ENCODE results near the gene SAMHD1. TPM values are rescaled to one million over a fixed set of nuclear protein-coding genes. Genes with fewer than 3 reads are reported as not detected.
A peak's percentile ranks its signal among the peaks of the same experiment; 100 is the strongest.

The SAMHD1 gene
- total and polyA plus RNA-seq, 2 donors (not counting 1 experiment from before 2014, with no cell fraction given) = 7.9 to 12.8 TPM

DNA sequence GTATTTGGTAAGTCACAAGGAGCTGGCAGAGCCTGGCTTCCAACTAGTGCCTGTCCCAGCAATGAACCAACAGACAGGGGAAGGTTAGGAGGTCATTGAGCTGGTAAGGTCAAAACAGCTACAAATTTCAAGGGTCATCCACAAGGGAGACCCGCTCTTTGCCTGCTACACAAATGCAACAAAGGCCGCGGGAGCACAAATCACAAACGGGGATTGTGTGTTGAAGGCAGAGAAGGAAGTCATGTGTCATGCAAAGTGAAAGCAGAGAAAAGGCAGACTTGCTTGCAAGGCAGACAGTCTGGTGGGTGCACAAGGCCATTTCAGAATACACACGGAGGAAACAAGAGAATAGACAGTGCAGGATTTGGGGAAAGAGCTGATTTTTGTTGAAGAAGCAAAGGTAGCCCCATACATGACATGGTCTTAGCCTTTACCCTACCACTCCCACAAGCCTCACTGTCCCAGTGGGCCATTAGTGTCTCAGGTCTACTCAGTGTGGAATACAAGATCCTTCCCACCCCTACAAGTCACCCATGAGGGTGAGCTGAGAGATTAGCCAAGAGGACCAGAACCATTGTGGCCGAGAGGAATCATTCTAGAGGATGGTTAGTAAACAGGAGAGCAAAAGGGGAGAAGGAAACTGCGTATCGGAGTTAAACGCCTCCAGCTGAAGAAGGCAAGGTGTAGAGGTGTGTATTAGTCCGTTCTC is 18.1 kb upstream of the SAMHD1 start:
- H3K9ac ChIP-seq (ENCODE audit: low read length) = peak overlapping the region; percentile 5
- TF ChIP-seq EZH2 (IDR thresholded peaks at IDR 0.05; ENCODE audit: borderline replicate concordance, insufficient read depth, low read depth, low read length, poor library complexity, severe bottlenecking) = no peak
- TF ChIP-seq, protein P1, sequence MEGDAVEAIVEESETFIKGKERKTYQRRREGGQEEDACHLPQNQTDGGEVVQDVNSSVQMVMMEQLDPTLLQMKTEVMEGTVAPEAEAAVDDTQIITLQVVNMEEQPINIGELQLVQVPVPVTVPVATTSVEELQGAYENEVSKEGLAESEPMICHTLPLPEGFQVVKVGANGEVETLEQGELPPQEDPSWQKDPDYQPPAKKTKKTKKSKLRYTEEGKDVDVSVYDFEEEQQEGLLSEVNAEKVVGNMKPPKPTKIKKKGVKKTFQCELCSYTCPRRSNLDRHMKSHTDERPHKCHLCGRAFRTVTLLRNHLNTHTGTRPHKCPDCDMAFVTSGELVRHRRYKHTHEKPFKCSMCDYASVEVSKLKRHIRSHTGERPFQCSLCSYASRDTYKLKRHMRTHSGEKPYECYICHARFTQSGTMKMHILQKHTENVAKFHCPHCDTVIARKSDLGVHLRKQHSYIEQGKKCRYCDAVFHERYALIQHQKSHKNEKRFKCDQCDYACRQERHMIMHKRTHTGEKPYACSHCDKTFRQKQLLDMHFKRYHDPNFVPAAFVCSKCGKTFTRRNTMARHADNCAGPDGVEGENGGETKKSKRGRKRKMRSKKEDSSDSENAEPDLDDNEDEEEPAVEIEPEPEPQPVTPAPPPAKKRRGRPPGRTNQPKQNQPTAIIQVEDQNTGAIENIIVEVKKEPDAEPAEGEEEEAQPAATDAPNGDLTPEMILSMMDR (IDR thresholded peaks at IDR 0.05) = no peak
- no peak overlapping the region for H3K4me3 Mint-ChIP-seq
- no peaks in the 10 kb centered on the region for H4K20me1 ChIP-seq (ENCODE audit: control insufficient read depth, insufficient read depth, low read length, poor library complexity, severe bottlenecking)
- H3K9me3 Mint-ChIP-seq (ENCODE audit: insufficient read depth) = no peaks in the 10 kb centered on the region
- H3K4me1 Mint-ChIP-seq = peaks cover 9% of the 10 kb centered on the region
- no peak for DNase-seq
- H3K4me1 ChIP-seq (ENCODE audit: control insufficient read depth in 2 of 2, insufficient read depth in 2 of 2, low read length in 2 of 2) = peaks cover 10 to 17% of the 10 kb centered on the region in 2 donors
- no peaks in the 10 kb centered on the region for H3K36me3 ChIP-seq (replicated peaks in 1 of 2; ENCODE audit: control extremely low read depth in 1 of 2, control insufficient read depth in 1 of 2, extremely low read depth in 1 of 2, insufficient read depth in 2 of 2, low read length in 1 of 2)
- H3K27me3 Mint-ChIP-seq = no peaks in the 10 kb centered on the region
- ATAC-seq (ENCODE audit: low read depth) = no peak
- peak overlapping the region; percentile 31 for H3K4me2 ChIP-seq (replicated peaks; ENCODE audit: low read depth, low read length, poor library complexity, severe bottlenecking)
- no peak overlapping the region for H3K4me3 ChIP-seq (ENCODE audit: control extremely low read depth in 1 of 5, extremely low read depth in 1 of 5, insufficient read depth in 1 of 5, low read depth in 2 of 5, low read length in 4 of 5)
- peak overlapping the region in 1 of 2 donors; percentile 27 for H3K27ac ChIP-seq (ENCODE audit: low read length in 2 of 2)
- WGBS (ENCODE audit: insufficient coverage) = 72% methylated on average over 9 of the region's 10 CpGs
- no peaks in the 10 kb centered on the region for H3K27me3 ChIP-seq (replicated peaks in 1 of 4; ENCODE audit: control extremely low read depth in 1 of 4, control insufficient read depth in 3 of 4, insufficient read depth in 4 of 4, low read length in 3 of 4)
- intact Hi-C loops (cut with micrococcal nuclease) = no loop called here
- POLR2A ChIA-PET = no interaction called here
- no peak overlapping the region for H3K27ac Mint-ChIP-seq
- H3K9me3 ChIP-seq (ENCODE audit: control extremely low read depth in 1 of 3, control insufficient read depth in 2 of 3, insufficient read depth in 1 of 3, low read length in 2 of 3) = no peaks in the 10 kb centered on the region
- H3K79me2 ChIP-seq (ENCODE audit: control insufficient read depth, insufficient read depth, low read length) = no peaks in the 10 kb centered on the region
- CTCF ChIA-PET = interaction anchor here (0.6 kb wide), 1 partner anchor 81 kb away, joined by 3 read pairs; no protein-coding TSS in a partner anchor
- peak overlapping the region; percentile 51 for H2AFZ ChIP-seq (ENCODE audit: insufficient read depth, low read depth, low read length, poor library complexity, severe bottlenecking)

DNA sequence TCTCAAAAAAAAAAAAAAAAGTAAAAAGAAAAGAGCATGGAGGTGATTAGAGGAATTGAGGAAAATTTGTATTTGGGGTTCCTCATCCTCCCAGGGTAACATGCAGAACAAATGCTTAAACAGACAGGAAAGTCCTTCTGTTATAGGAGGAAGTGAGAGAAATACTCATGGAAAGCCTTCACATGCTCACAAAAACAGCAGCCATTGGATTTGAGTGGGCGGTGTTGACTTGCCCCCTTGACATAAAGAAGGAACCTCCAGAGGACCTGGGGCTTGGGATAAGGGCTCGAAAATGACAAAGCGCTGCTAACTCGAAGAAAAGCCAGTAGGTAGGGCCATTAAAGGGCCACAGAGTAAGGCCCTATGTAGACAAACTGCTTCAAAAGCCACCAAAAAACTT is 17.5 kb upstream of the SAMHD1 start:
- intact Hi-C loops (cut with micrococcal nuclease) = no loop called here
- H3K4me3 Mint-ChIP-seq = no peak overlapping the region
- Histone ChIP-seq H3K4me1 (ENCODE audit: control insufficient read depth in 2 of 2, insufficient read depth in 2 of 2, low read length in 2 of 2) (peaks cover 10 to 11% of the 10 kb centered on the region in 2 donors), H3K27ac (ENCODE audit: low read length in 2 of 2) (peak overlapping the region in 1 of 2 donors; percentile 27), H3K27me3 (replicated peaks in 1 of 4; ENCODE audit: control extremely low read depth in 1 of 4, control insufficient read depth in 3 of 4, insufficient read depth in 4 of 4, low read length in 3 of 4) (no peaks in the 10 kb centered on the region), H3K4me2 (replicated peaks; ENCODE audit: low read depth, low read length, poor library complexity, severe bottlenecking) (peak overlapping the region; percentile 31), H3K36me3 (replicated peaks in 1 of 2; ENCODE audit: control extremely low read depth in 1 of 2, control insufficient read depth in 1 of 2, extremely low read depth in 1 of 2, insufficient read depth in 2 of 2, low read length in 1 of 2) (no peaks in the 10 kb centered on the region), H3K4me3 (ENCODE audit: control extremely low read depth in 1 of 5, extremely low read depth in 1 of 5, insufficient read depth in 1 of 5, low read depth in 2 of 5, low read length in 4 of 5) (no peak overlapping the region), H3K9ac (ENCODE audit: low read length) (peak overlapping the region; percentile 5), H3K79me2 (ENCODE audit: control insufficient read depth, insufficient read depth, low read length) (no peaks in the 10 kb centered on the region), H3K9me3 (ENCODE audit: control extremely low read depth in 1 of 3, control insufficient read depth in 2 of 3, insufficient read depth in 1 of 3, low read length in 2 of 3) (no peaks in the 10 kb centered on the region), H2AFZ (ENCODE audit: insufficient read depth, low read depth, low read length, poor library complexity, severe bottlenecking) (peak overlapping the region; percentile 51), H4K20me1 (ENCODE audit: control insufficient read depth, insufficient read depth, low read length, poor library complexity, severe bottlenecking) (no peaks in the 10 kb centered on the region)
- no peak overlapping the region for H3K27ac Mint-ChIP-seq
- no peaks in the 10 kb centered on the region for H3K27me3 Mint-ChIP-seq
- peaks cover 9% of the 10 kb centered on the region for H3K4me1 Mint-ChIP-seq
- no peak for DNase-seq
- CTCF ChIA-PET = no interaction called here
- ATAC-seq (ENCODE audit: low read depth) = no peak
- H3K9me3 Mint-ChIP-seq (ENCODE audit: insufficient read depth) = no peaks in the 10 kb centered on the region
- POLR2A ChIA-PET = no interaction called here
- 100% methylated on average over 2 of the region's 4 CpGs for WGBS (ENCODE audit: insufficient coverage)
- TF ChIP-seq, protein P1 (IDR thresholded peaks at IDR 0.05) = no peak
- TF ChIP-seq EZH2 (IDR thresholded peaks at IDR 0.05; ENCODE audit: borderline replicate concordance, insufficient read depth, low read depth, low read length, poor library complexity, severe bottlenecking) = no peak
